Measurements from ENCODE around the gene C6orf89. TPM values are rescaled to one million over a fixed set of nuclear protein-coding genes. Genes with fewer than 3 reads are reported as not detected.

Gene C6orf89
- total RNA-seq, 1 experiment from 2014 or later = 13.2 TPM

GRCh38 chr6:36954262-36954931 is 68.6 kb downstream of the C6orf89 start, which contains the start of gene PI16:
Gene PI16, plus strand, starts transcription at chr6:36954738. Its CDS starts 23 bp downstream, at chr6:36954761.
- ATAC-seq (no peak), DNase-seq (ENCODE audit: low spot score) (peak; percentile 8)
- CTCF ChIA-PET = interaction anchor here (0.9 to 2.0 kb wide), 4 partner anchors 41 to 172 kb away, joined by 3 to 8 read pairs (median 5); no protein-coding TSS in a partner anchor
- POLR2A ChIA-PET = no interaction called here
- Mint-ChIP-seq H3K27ac (no peak within 1 kb of the TSS), H3K36me3 (no peaks in the 10 kb centered on the region), H3K27me3 (ENCODE audit: low read depth) (no peaks in the 10 kb centered on the region), H3K4me1 (peaks cover 20% of the 10 kb centered on the region), H3K4me3 (no peak within 1 kb of the TSS), H3K9me3 (no peaks in the 10 kb centered on the region)
- TF ChIP-seq ERG (CRISPR knock-in tag; IDR thresholded peaks at IDR 0.05) (no peak), TCF7 (CRISPR knock-in tag; IDR thresholded peaks at IDR 0.05; ENCODE audit: low read depth) (no peak), ZNF121 (CRISPR knock-in tag; IDR thresholded peaks at IDR 0.05) (no peak), EMX1 (CRISPR knock-in tag; IDR thresholded peaks at IDR 0.05) (no peak), KAT7 (CRISPR knock-in tag; IDR thresholded peaks at IDR 0.05; ENCODE audit: borderline replicate concordance) (no peak), ZNF317 (CRISPR knock-in tag; IDR thresholded peaks at IDR 0.05; ENCODE audit: borderline replicate concordance, low read depth) (no peak), GABPB1 (CRISPR knock-in tag; IDR thresholded peaks at IDR 0.05) (no peak), CREM (CRISPR knock-in tag; IDR thresholded peaks at IDR 0.05) (no peak), ZNF532 (CRISPR knock-in tag; IDR thresholded peaks at IDR 0.05; ENCODE audit: borderline replicate concordance) (no peak)

- CTCF ChIA-PET = interaction anchor here (0.6 to 2.0 kb wide), 9 partner anchors 23 to 255 kb away, joined by 3 to 11 read pairs (median 4); no protein-coding TSS in a partner anchor
- TF ChIP-seq GTF2I (CRISPR knock-in tag; conservative IDR thresholded peaks at IDR 0.05) (no peak), CTCF (IDR thresholded peaks at IDR 0.05) (no peak), NFYB (CRISPR knock-in tag; conservative IDR thresholded peaks at IDR 0.05; ENCODE audit: low read depth) (no peak)
- H3K4me1 Mint-ChIP-seq = peaks cover 13% of the 10 kb centered on the region
- no peak for ATAC-seq
- H3K27ac Mint-ChIP-seq = no peak overlapping the region
- peak; percentile 6 for DNase-seq (ENCODE audit: low spot score)
- H3K36me3 Mint-ChIP-seq = no peaks in the 10 kb centered on the region
- POLR2A ChIA-PET = no interaction called here
- no peaks in the 10 kb centered on the region for H3K9me3 Mint-ChIP-seq
- H3K27me3 Mint-ChIP-seq (ENCODE audit: low read depth) = no peaks in the 10 kb centered on the region
- H3K4me3 Mint-ChIP-seq = no peak overlapping the region
Observed at GRCh38 chr6:36955136-36955535, 69.4 kb downstream of the C6orf89 start.

GRCh38 chr6:36955671-36956445 is 70.1 kb downstream of the C6orf89 start:
- Mint-ChIP-seq H3K9me3 (no peaks in the 10 kb centered on the region), H3K4me3 (no peak overlapping the region), H3K36me3 (no peaks in the 10 kb centered on the region), H3K27me3 (ENCODE audit: low read depth) (no peaks in the 10 kb centered on the region), H3K4me1 (peaks cover 9% of the 10 kb centered on the region), H3K27ac (no peak overlapping the region; the same call in 1 of the 2 replicates)
- POLR2A ChIA-PET = no interaction called here
- peak; percentile 8 for DNase-seq (ENCODE audit: low spot score)
- ATAC-seq = no peak
- CTCF ChIA-PET = interaction anchor here (0.6 to 1.8 kb wide), 6 partner anchors 22 to 254 kb away, joined by 3 to 11 read pairs (median 4); no protein-coding TSS in a partner anchor
- TF ChIP-seq MXD4 (CRISPR knock-in tag; IDR thresholded peaks at IDR 0.05; ENCODE audit: borderline replicate concordance) = no peak
- TF ChIP-seq ZNF219 (CRISPR knock-in tag; IDR thresholded peaks at IDR 0.05; ENCODE audit: borderline replicate concordance) = no peak
- no peak for TF ChIP-seq USF2 (CRISPR knock-in tag; IDR thresholded peaks at IDR 0.05)
- TF ChIP-seq ZNF423 (CRISPR knock-in tag; IDR thresholded peaks at IDR 0.05) = no peak
- TF ChIP-seq CDX4 (CRISPR knock-in tag; IDR thresholded peaks at IDR 0.05; ENCODE audit: borderline replicate concordance) = no peak
- no peak for TF ChIP-seq FOXJ3 (CRISPR knock-in tag; IDR thresholded peaks at IDR 0.05; ENCODE audit: borderline replicate concordance)
- no peak for TF ChIP-seq ZBTB43 (CRISPR knock-in tag; IDR thresholded peaks at IDR 0.05)
- TF ChIP-seq GTF2I (CRISPR knock-in tag; conservative IDR thresholded peaks at IDR 0.05) = no peak

All from WTC11 (cell line).